GM10248 (cell line): ENCODE data around the gene GALNT6.

ENCODE experiments used
- CTCF ChIA-PET: fragments of 300-600 bp; sonication (Branson Sonifier 250); formaldehyde crosslinking; extraction: SDS; loops from one replicate; lab custom pipeline; 2021; ENCODE audit warnings: antibody characterized with exemption; lab: Yijun Ruan, JAX
- POLR2A ChIA-PET: fragments of 350-650 bp; sonication (Branson Sonifier 250); formaldehyde crosslinking; extraction: SDS; loops from one replicate; lab custom pipeline; 2020; ENCODE audit warnings: antibody characterized with exemption; lab: Yijun Ruan, JAX
- DNase-seq: peaks from one replicate; pipeline ENCODE4 v3.0.0; 2012; ENCODE audit errors: extremely low spot score
- CTCF ChIP-seq: IDR thresholded peaks from 2 replicates; pipeline ENCODE4 v1.5.1; 2012; ENCODE audit warnings: mild to moderate bottlenecking, low read depth; ENCODE audit errors: extremely low read depth, missing control alignments, control extremely low read depth

GALNT6 gene

GRCh38 chr12:51403159-51403558 lies 12.0 kb upstream of the GALNT6 start:
- no peak for DNase-seq
- ChIA-PET POLR2A (no interaction called here), CTCF (interaction anchor here (1.1 to 3.5 kb wide), 3 partner anchors 16 to 112 kb away, joined by 3 to 23 read pairs (median 11); no protein-coding TSS in a partner anchor)
- TF ChIP-seq CTCF = no peak

- no peak for TF ChIP-seq CTCF
- ChIA-PET POLR2A (no interaction called here), CTCF (interaction anchor here (1.0 to 3.5 kb wide), 4 partner anchors 10 to 19 kb away, joined by 3 to 23 read pairs (median 7); no protein-coding TSS in a partner anchor)
- DNase-seq = no peak
Observed at GRCh38 chr12:51401900-51402299, 10.7 kb upstream of the GALNT6 start.

- ChIA-PET CTCF (interaction anchor here (1.2 to 3.5 kb wide), 3 partner anchors 10 to 20 kb away, joined by 3 to 23 read pairs (median 11); no protein-coding TSS in a partner anchor), POLR2A (no interaction called here)
- DNase-seq = no peak
Observed at GRCh38 chr12:51401486-51401885, 10.3 kb upstream of the GALNT6 start.

GRCh38 chr12:51401020-51401419 lies 9.8 kb upstream of the GALNT6 start:
- POLR2A ChIA-PET = no interaction called here
- CTCF ChIA-PET = interaction anchor here (1.2 kb wide), 1 partner anchor 11 kb away, joined by 3 read pairs; no protein-coding TSS in a partner anchor
- TF ChIP-seq CTCF = no peak
- DNase-seq = no peak

More at GRCh38 chr12:51401486-51401885, 10.3 kb upstream of the GALNT6 start:
- no peak for TF ChIP-seq CTCF

GRCh38 chr12:51399891-51400290 lies 8.7 kb upstream of the GALNT6 start:
- no peak for DNase-seq
- CTCF ChIA-PET = interaction anchor here (1.1 to 1.8 kb wide), 2 partner anchors 21 to 132 kb away, joined by 5 to 7 read pairs; no protein-coding TSS in a partner anchor
- POLR2A ChIA-PET = no interaction called here
- TF ChIP-seq CTCF = no peak

- no peak for TF ChIP-seq CTCF
- no peak for DNase-seq
- ChIA-PET POLR2A (no interaction called here), CTCF (interaction anchor here (1.9 kb wide), 1 partner anchor 19 kb away, joined by 4 read pairs; no protein-coding TSS in a partner anchor)
Observed at GRCh38 chr12:51397670-51398069, 6.5 kb upstream of the GALNT6 start.
